ENCODE data around the gene EVL.

EVL gene

DNA sequence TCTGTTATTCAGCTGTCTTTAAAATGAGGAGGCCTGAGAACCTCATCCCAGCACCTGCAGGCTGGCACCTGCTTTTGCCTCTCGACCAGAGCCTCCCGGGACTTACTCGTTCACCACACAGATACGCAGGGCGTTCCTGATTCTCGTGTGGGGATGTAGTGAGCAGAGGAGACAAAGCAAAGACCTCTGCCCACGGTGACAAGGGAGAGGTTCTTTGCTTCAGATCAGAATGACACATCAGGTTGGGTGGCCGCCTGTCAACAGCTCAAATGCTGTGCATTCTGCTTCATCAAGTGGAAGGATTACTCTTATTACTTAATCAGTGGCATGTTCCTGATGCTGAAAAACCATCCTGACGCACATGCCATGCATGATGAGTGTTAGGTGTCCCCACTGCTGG, 69.9 kb downstream of the EVL start:
- TF ChIP-seq POLR2A (IDR thresholded peaks at IDR 0.05; ENCODE audit: low read depth, low read length) = no peak
- DNase-seq (ENCODE audit: insufficient read length, low spot score) (no peak), FAIRE-seq (no peak)

DNA sequence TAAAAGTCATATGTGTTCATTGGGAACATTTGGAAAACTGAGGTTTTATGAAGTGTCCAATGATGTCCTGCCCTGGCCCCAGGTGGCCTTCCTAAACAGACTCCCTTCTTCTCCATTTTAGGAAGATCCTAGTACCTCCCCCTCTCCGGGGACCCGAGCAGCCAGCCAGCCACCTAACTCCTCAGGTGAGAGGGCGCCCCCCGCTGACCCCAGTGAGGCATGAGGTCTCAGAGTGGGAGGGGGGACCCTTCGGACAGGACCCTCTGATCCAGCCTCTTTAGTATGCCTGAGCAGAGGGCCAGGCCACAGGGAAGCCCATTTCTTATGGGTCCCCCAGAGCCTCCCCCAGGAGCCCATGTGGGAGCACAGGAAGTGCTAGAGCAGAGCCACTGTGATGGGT, 70.6 kb downstream of the EVL start:
- FAIRE-seq (no peak), DNase-seq (ENCODE audit: insufficient read length, low spot score) (no peak)
- TF ChIP-seq POLR2A (IDR thresholded peaks at IDR 0.05; ENCODE audit: low read depth, low read length) = no peak

DNA sequence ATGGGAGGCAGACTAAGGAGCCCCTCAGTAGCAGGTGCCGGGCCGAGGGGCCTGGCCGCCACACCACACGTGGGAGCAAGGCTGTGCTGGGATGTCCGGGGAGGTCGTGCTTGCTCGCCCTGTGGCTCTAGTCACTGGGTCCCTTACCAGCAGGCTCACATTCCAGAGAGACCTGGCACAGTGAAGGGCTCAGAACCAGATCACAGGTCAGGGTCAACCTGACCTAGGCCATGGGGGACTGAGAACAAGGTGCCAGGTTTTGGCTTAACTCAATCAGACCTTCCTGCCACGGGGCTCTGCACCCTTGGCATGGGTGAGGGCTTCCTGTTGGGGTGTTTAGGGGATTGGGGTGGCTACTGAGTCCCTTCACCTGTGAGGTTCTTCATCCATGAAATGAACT, 72.0 kb downstream of the EVL start:
- no peak for TF ChIP-seq POLR2A (IDR thresholded peaks at IDR 0.05; ENCODE audit: low read depth, low read length)
- FAIRE-seq (no peak), DNase-seq (ENCODE audit: insufficient read length, low spot score) (no peak)

DNA sequence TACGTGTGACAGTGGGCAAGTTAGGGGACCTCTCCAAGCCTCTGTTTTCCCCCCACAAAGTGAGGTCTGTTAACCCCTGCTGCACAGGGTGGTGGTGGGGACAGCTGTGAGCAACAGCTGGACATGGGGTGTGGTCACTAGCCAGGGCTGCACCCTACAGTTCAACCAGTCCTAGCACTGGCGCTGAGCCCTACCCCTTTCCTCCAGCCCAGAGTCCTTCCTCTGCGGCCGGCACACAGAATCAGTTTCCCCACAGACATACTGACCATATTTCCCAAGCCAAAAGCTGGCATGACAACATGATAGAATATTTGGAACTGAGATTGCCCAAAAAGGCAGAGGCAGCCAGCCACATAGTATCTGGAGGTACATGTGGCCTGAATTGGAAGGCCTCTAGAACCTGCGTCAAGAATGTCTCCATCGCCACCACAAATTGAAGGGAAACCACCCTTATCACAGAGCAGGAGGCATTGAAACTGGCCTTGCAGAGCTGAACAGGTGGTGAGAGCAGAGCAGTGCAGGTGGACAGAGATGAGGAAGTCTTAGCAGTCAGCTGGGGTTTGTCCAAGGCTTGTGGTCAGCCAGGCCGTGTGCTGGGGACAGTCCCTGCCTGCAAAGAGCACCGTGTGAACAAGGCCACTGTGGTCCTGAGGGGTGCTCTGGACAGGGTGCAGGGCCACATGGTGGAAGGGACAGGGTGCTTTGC, 73.0 kb downstream of the EVL start:
- no peak for DNase-seq (ENCODE audit: insufficient read length, low spot score)
- no peak for TF ChIP-seq POLR2A (IDR thresholded peaks at IDR 0.05; ENCODE audit: low read depth, low read length)

DNA sequence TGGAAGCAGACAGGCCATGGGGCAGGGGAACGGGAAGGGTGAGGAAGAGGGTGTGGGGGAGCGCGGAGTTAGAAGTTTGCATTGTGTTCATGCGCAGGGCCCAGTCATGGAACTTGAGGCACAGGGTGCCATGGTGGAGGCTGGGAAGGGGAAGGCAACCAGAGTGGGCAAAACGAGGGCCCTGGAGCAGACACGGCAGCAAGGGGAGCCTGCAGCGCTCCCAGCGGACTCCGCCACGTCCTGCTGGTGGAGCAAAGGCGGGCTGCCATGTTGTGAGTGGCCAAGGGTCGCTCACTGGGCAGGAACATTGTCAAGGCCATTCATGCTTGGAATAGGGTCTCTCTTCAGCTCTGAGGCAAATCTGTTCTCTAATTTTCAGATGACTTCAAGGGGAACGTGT, 73.7 kb downstream of the EVL start:
- TF ChIP-seq POLR2A (IDR thresholded peaks at IDR 0.05; ENCODE audit: low read depth, low read length) = no peak
- no peak for FAIRE-seq
- no peak for DNase-seq (ENCODE audit: insufficient read length, low spot score)

More for the DNA sequence above, 73.0 kb downstream of the EVL start:
- no peak for FAIRE-seq

DNA sequence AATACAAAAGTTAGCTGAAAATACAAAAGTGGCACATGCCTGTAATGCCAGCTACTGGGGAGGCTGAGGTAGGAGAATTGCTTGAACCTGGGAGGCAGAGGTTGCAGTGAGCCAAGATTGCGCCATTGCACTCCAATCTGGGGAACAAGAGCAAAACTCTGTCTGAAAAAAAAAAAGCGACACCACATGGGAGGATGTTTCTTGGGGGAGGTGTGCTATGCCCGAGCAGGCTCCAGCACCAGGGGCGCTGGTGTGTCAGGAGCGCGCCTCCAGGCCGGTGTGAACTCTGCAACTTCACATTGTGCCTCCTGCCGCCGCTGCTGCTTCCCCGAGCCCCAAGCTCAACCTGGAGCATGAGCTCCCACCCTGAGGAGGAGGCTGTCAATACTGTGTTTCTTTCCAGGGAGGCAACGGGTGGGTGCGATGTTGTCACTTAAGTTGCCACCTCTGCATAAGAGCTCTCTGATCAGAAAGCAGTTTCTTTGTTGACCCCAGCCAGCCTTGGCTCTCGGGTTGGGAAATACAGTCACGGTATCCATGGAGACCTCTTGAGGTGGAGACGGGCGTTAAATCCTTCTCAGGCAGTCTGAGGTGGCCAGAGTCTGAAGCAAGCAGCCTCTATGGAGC, 75.3 kb downstream of the EVL start:
- DNase-seq (ENCODE audit: insufficient read length, low spot score) (no peak), FAIRE-seq (no peak)
- no peak for TF ChIP-seq POLR2A (IDR thresholded peaks at IDR 0.05; ENCODE audit: low read depth, low read length)

DNA sequence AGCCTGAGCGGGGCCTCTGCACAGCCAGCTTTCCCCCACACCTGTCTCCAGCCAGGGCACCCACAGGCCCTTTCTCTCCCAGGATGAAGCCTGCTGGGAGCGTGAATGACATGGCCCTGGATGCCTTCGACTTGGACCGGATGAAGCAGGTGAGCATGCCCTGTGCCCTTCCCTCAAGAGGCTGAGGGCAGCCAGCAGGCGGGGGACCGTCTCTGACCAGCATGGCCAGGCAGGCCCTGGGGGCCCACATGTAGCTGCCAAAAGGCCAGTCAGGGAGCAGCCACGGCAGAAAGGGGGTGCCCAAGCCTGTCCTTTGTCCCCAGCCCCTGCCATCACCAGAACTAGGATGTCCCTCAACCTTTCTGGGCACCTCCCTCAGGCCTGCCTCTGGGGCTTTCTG, 75.9 kb downstream of the EVL start:
- DNase-seq (ENCODE audit: insufficient read length, low spot score) (no peak), FAIRE-seq (no peak)
- no peak for TF ChIP-seq POLR2A (IDR thresholded peaks at IDR 0.05; ENCODE audit: low read depth, low read length)

DNA sequence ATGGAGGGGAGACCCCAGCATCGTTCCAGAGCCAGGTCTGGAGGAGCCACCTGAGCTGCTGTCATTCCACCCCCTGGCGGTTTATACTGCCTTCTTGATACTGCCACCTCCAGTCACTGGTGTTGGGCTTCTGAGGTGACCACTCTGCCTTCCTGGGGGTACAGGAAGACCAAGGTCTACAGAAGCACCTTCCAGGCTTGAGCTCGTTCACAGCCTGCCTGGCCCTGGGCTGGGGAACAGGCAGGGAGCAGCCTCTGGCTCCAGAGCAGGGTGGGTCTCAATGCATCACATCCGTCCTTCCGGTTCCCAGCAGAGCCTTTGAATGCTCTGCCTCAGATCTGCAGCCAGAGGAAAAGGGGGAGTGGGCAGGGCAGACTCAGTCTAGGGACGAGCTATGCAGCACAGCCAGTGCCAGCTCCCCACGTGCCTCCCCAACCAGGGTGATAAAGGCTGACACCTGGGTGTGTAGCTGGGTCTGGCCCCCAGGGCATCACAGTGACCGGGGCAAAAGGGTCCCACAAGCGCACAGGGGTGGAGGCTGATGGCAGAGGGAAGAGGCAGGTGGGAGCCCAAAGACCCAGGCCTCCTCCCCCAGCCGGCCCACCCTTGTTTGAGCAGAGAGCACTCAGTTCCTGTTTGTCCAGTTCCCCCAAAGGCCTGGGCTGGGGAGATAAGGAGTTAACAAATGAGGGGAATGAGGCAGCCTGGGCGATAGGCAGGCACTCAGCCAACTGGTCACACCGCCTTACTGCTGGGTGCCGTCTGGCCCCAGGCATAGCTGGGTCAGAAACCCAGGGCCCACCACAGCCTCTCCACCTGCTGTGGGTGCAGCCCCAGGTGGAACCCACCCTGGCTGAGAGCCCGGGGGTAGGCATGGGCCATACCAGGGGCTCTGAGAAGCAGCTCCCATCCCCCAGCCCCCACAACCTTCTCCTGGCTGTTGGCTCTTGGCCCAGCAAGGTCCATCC, 77.1 kb downstream of the EVL start:
- FAIRE-seq (no peak), DNase-seq (ENCODE audit: insufficient read length, low spot score) (no peak)
- no peak for TF ChIP-seq POLR2A (IDR thresholded peaks at IDR 0.05; ENCODE audit: low read depth, low read length)

DNA sequence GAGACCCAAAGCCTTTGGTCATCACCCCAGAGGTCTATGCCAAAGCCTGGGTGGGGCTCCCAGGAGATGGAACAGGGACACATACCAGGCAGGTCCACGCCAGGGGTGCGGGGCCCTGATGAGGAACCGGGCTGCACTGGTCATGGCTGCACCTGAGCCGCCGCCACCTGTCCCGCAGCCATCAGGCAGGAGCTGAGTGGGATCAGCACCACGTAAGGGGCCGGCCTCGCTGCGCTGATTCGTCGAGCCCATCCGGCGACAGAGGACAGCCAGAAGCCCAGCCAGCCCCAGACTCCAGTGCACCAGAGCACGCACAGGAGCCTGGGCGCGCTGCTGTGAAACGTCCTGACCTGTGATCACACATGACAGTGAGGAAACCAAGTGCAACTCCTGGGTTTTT, 78.3 kb downstream of the EVL start:
- FAIRE-seq = no peak
- TF ChIP-seq POLR2A (IDR thresholded peaks at IDR 0.05; ENCODE audit: low read depth, low read length) = no peak
- DNase-seq (ENCODE audit: insufficient read length, low spot score) = no peak

DNA sequence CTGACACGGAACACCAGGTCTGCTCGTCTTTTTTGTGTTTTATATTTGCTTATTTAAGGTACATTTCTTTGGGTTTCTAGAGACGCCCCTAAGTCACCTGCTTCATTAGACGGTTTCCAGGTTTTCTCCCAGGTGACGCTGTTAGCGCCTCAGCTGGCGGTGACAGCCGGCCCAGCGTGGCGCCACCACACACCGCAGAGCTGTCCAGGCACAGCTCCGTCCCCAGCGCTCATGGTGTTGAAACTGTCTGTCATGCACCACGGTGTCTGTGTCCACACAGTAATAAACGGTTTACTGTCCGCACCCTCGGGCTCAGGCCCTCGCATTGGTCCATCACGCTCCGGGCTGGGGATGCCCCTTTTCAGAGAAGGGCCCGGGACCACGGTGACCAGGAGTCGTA, 78.7 kb downstream of the EVL start:
- FAIRE-seq (no peak), DNase-seq (ENCODE audit: insufficient read length, low spot score) (no peak)
- no peak for TF ChIP-seq POLR2A (IDR thresholded peaks at IDR 0.05; ENCODE audit: low read depth, low read length)

DNA sequence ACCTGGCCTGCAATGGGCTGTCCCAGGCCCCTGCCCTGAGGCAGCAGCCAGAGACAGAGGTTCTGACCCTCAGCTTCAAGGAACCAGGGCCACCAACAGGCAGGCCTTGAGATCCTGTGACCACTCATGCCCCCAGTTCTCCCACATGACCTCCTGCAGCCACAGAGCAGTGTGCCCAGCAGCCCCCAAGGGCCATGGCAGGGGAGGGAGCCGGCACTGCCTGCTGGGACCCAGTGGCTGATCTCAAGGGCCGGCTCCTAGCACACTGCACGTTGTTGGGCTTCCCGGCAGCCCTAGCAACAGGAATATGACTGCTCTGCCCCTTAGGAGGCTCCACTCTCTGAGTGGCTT, 79.4 kb downstream of the EVL start:
- TF ChIP-seq POLR2A (IDR thresholded peaks at IDR 0.05; ENCODE audit: low read depth, low read length) = no peak
- DNase-seq (ENCODE audit: insufficient read length, low spot score) (no peak), FAIRE-seq (no peak)

DNA sequence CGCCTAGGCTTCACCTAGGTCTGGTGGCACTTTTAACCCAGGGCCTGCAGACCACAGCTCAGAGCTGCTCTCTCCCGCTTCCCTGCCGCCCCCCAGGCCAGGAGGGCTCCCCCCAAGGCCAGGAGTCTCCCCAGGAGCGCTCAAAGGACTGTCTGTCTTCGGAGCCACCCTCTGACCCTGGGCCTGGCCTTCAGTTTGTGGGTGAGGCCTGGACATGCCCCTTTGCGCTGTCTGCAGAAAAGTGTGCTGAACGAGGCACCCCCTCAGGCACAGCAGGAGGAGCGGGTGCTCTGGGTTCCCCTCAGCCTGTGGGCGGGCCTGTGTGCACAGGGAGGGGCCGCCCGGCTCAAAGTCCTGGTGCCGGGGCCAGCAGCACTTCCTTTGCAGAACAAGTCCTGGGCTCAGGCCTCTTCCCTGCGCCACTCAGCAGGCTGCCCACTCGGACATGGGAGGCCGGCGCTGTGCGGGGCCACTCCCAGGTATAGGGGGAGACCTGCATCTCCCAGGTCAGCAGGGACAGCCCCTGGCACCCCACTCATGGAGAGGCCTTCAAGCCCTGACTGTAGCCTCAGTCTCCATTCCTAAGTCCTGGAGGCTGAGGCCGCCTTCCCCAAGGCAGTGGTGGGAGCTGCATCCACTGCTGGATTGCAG, 79.9 kb downstream of the EVL start:
- no peak for DNase-seq (ENCODE audit: insufficient read length, low spot score)
- no peak for TF ChIP-seq POLR2A (IDR thresholded peaks at IDR 0.05; ENCODE audit: low read depth, low read length)
- FAIRE-seq = no peak

DNA sequence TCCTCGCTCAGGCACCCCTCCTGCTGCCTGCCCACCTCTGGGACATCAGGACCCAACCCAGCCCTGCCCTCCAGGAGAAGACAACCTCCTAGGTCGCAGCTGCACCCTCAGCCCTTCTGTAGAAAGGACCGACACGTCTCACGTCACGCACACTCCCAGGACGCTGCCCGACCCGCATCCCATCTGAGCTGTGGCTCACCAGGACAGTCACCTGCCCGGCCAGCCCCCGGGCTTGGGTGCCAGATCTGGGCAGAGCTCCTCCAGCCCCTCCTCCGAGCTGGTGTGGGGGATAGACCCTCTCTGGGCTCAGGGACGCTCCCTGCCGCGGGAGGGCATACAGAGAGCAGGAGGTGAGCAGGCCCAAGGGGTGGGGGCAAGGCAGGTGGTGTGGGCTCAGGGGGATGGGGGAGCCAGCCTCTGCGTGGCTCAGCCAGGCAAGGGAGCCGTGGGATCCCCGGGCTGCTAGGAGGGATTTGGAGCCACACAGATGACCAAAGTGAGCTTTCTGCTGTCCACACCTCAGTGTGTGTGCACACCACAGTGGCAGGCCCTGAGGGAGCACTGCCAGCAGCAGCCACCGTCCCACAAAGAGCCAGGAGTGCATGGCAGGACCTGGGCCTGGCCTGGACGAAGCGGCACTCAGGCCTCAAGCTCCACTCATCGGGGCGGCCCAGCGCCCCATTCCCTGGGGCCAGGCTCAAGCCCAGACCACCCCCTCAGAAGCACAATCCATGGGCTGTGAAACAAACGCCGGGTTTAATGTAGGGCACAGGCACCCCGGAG, 80.7 kb downstream of the EVL start:
- FAIRE-seq (no peak), DNase-seq (ENCODE audit: insufficient read length, low spot score) (no peak)
- no peak for TF ChIP-seq POLR2A (IDR thresholded peaks at IDR 0.05; ENCODE audit: low read depth, low read length)
